ENCODE results near the gene GNB1. TPM values are rescaled to one million over a fixed set of nuclear protein-coding genes. Genes with fewer than 3 reads are reported as not detected.

Gene GNB1
- total and polyA plus RNA-seq, 10 of the 15 experiments (the other 5 are each of a cell fraction or from before 2014, with no cell fraction given), result 23.0 to 392 (median 93.9) TPM

- H4K20me1 ChIP-seq (ENCODE audit: control insufficient read depth, insufficient read depth), result no peaks in the 10 kb centered on the region
- no peaks in the 10 kb centered on the region for H3K79me2 ChIP-seq (ENCODE audit: control insufficient read depth, insufficient read depth, low read length)
- RAD21 ChIA-PET (ENCODE audit: unreplicated experiment), result no interaction called here
- H3K4me2 ChIP-seq (ENCODE audit: control insufficient read depth, insufficient read depth), result peak overlapping the region; percentile 98
- H3K27me3 ChIP-seq (replicated peaks in 1 of 2; ENCODE audit: control insufficient read depth in 2 of 2, insufficient read depth in 2 of 2, low read length in 1 of 2), result peaks cover 0 to 2% of the 10 kb centered on the region in 2 experiments; a peak in 1 of 4 replicates
- H2AFZ ChIP-seq (ENCODE audit: control insufficient read depth, low read depth, low read length), result peak overlapping the region; percentile 78
- ATAC-seq (peak; percentile 93), DNase-seq (ENCODE audit: low read depth, low spot score) (peak; percentile 90), FAIRE-seq (peak; percentile 93)
- POLR2A ChIA-PET, result no interaction called here
- CTCF ChIA-PET, result interaction anchor here (0.6 kb wide), 1 partner anchor 333 kb away, joined by 3 read pairs; no protein-coding TSS in a partner anchor
- intact Hi-C loops (cut with micrococcal nuclease; ENCODE audit: unreplicated experiment), result loop anchor here (1.0 kb wide), 1 partner anchor 10 kb away; no protein-coding TSS in a partner anchor
- peaks cover 7% of the 10 kb centered on the region for H3K4me1 ChIP-seq (ENCODE audit: control insufficient read depth, insufficient read depth, low read length)
- no peaks in the 10 kb centered on the region for H3K9me3 ChIP-seq (replicated peaks; ENCODE audit: control insufficient read depth, insufficient read depth, low read length)
- no TSS peak for BruUV-seq (replicated peaks)
- SMC1A ChIA-PET (ENCODE audit: uncharacterized antibody, unreplicated experiment), result no interaction called here
- peak overlapping the region; percentile 60 for H3K4me3 ChIP-seq
- WGBS (ENCODE audit: insufficient coverage, insufficient replicate concordance, low lambda C conversion rate, missing lambda C conversion rate), result 7% methylated on average over 51 of the region's 62 CpGs
- H3K36me3 ChIP-seq (ENCODE audit: control insufficient read depth in 2 of 2, insufficient read depth in 2 of 2, low read length in 1 of 2), result no peaks in the 10 kb centered on the region
- no peak overlapping the region for H3K27ac ChIP-seq (ENCODE audit: control insufficient read depth, insufficient read depth)
- H3K9ac ChIP-seq (ENCODE audit: control insufficient read depth, insufficient read depth, low read length), result no peak overlapping the region
- in situ Hi-C loops (cut with MboI), result no loop called here
- TF ChIP-seq USF1 (IDR thresholded peaks at IDR 0.05; ENCODE audit: borderline replicate concordance, extremely low read length, insufficient read depth, low read depth, low read length) (peak; percentile 33), RFX5 (IDR thresholded peaks at IDR 0.05; ENCODE audit: low read depth, low read length) (peak; percentile 26; the same call in 1 of the 2 replicates), SMAD5 (IDR thresholded peaks at IDR 0.05; ENCODE audit: low read depth) (no peak), TCF12 (IDR thresholded peaks at IDR 0.05; ENCODE audit: low read depth, low read length) (no peak), NR2C1 (IDR thresholded peaks at IDR 0.05) (peak; percentile 28; the same call in 1 of the 2 replicates), BHLHE40 (IDR thresholded peaks at IDR 0.05; ENCODE audit: borderline replicate concordance in 1 of 2, low read depth in 2 of 2, low read length in 1 of 2) (peak; percentile 23 to 57; a peak in 1 of 4 replicates), RB1 (IDR thresholded peaks at IDR 0.05; ENCODE audit: borderline replicate concordance) (no peak), RUNX3 (IDR thresholded peaks at IDR 0.05; ENCODE audit: low read length) (peak; percentile 66), EGR1 (IDR thresholded peaks at IDR 0.05; ENCODE audit: borderline replicate concordance in 1 of 2, low read depth in 2 of 2, low read length in 2 of 2) (peak in 1 of 2 experiments; percentile 80; a peak in 2 of 3 replicates), NFYB (IDR thresholded peaks at IDR 0.05; ENCODE audit: insufficient read depth, low read depth, low read length) (0 out of 2 replicates have a peak, but pooled peaks have one; percentile 15), CREB1 (IDR thresholded peaks at IDR 0.05; ENCODE audit: low read depth) (peak; percentile 62; the same call in 1 of the 2 replicates), SP1 (IDR thresholded peaks at IDR 0.05; ENCODE audit: low read depth, low read length) (peak; percentile 83), YBX1 (IDR thresholded peaks at IDR 0.05) (no peak), HDGF (IDR thresholded peaks at IDR 0.05) (peak; percentile 99), MYB (IDR thresholded peaks at IDR 0.05; ENCODE audit: borderline replicate concordance, low read depth, low read length) (no peak), CEBPB (IDR thresholded peaks at IDR 0.05; ENCODE audit: borderline replicate concordance in 1 of 2, low read depth in 2 of 2, low read length in 2 of 2) (no peak), JUNB (IDR thresholded peaks at IDR 0.05) (no peak), ZNF622 (IDR thresholded peaks at IDR 0.05) (no peak), STAT3 (IDR thresholded peaks at IDR 0.05; ENCODE audit: low read depth, low read length) (no peak), ZNF217 (IDR thresholded peaks at IDR 0.05) (no peak)
- TF ChIP-seq, protein P1, sequence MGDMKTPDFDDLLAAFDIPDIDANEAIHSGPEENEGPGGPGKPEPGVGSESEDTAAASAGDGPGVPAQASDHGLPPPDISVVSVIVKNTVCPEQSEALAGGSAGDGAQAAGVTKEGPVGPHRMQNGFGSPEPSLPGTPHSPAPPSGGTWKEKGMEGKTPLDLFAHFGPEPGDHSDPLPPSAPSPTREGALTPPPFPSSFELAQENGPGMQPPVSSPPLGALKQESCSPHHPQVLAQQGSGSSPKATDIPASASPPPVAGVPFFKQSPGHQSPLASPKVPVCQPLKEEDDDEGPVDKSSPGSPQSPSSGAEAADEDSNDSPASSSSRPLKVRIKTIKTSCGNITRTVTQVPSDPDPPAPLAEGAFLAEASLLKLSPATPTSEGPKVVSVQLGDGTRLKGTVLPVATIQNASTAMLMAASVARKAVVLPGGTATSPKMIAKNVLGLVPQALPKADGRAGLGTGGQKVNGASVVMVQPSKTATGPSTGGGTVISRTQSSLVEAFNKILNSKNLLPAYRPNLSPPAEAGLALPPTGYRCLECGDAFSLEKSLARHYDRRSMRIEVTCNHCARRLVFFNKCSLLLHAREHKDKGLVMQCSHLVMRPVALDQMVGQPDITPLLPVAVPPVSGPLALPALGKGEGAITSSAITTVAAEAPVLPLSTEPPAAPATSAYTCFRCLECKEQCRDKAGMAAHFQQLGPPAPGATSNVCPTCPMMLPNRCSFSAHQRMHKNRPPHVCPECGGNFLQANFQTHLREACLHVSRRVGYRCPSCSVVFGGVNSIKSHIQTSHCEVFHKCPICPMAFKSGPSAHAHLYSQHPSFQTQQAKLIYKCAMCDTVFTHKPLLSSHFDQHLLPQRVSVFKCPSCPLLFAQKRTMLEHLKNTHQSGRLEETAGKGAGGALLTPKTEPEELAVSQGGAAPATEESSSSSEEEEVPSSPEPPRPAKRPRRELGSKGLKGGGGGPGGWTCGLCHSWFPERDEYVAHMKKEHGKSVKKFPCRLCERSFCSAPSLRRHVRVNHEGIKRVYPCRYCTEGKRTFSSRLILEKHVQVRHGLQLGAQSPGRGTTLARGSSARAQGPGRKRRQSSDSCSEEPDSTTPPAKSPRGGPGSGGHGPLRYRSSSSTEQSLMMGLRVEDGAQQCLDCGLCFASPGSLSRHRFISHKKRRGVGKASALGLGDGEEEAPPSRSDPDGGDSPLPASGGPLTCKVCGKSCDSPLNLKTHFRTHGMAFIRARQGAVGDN (IDR thresholded peaks at IDR 0.05), result 0 out of 2 replicates have a peak, but pooled peaks have one; percentile 22
These were observed 28.6 kb upstream of the GNB1 start for GRCh38 chr1:1919304-1920056.

Measured in GM12878 (cell line).